ENCODE data around the gene CCL8.

The CCL8 gene

GRCh38 chr17:34299027-34299426 lies 20.2 kb upstream of the CCL8 start:
- no peaks in the 10 kb centered on the region for H3K36me3 ChIP-seq (ENCODE audit: control insufficient read depth, low read length)
- H3K9me3 ChIP-seq (ENCODE audit: control insufficient read depth, insufficient read depth, low read length), result no peaks in the 10 kb centered on the region
- H4K20me1 ChIP-seq (ENCODE audit: control insufficient read depth, insufficient read depth, low read depth, low read length), result no peaks in the 10 kb centered on the region
- H3K4me2 ChIP-seq (ENCODE audit: low read length), result no peak overlapping the region
- H3F3A ChIP-seq (ENCODE audit: control insufficient read depth, insufficient read depth), result no peaks in the 10 kb centered on the region
- H3K79me2 ChIP-seq (ENCODE audit: control insufficient read depth, low read length), result no peaks in the 10 kb centered on the region
- TF ChIP-seq EZH2phosphoT487 (IDR thresholded peaks at IDR 0.05; ENCODE audit: borderline replicate concordance, low read length) (no peak), CTCF (IDR thresholded peaks at IDR 0.05; ENCODE audit: low read depth, low read length, poor library complexity, severe bottlenecking) (no peak)
- H3K4me3 ChIP-seq (ENCODE audit: low read length), result no peak overlapping the region
- H3K4me1 ChIP-seq (ENCODE audit: control insufficient read depth, low read length), result no peaks in the 10 kb centered on the region
- H3K27ac ChIP-seq (ENCODE audit: low read depth, low read length), result no peak overlapping the region
- no peaks in the 10 kb centered on the region for H3K27me3 ChIP-seq (ENCODE audit: control insufficient read depth, low read length)
- H3K9me2 ChIP-seq (replicated peaks; ENCODE audit: control insufficient read depth, low read length), result no peaks in the 10 kb centered on the region

- Histone ChIP-seq H3K36me3 (ENCODE audit: control insufficient read depth, low read length) (no peaks in the 10 kb centered on the region), H3K27me3 (ENCODE audit: control insufficient read depth, low read length) (no peaks in the 10 kb centered on the region), H3K27ac (ENCODE audit: low read depth, low read length) (no peak overlapping the region), H3K4me1 (ENCODE audit: control insufficient read depth, low read length) (no peaks in the 10 kb centered on the region), H3K4me3 (ENCODE audit: low read length) (no peak overlapping the region), H3K4me2 (ENCODE audit: low read length) (no peak overlapping the region), H3K9me3 (ENCODE audit: control insufficient read depth, insufficient read depth, low read length) (no peaks in the 10 kb centered on the region), H3F3A (ENCODE audit: control insufficient read depth, insufficient read depth) (no peaks in the 10 kb centered on the region), H4K20me1 (ENCODE audit: control insufficient read depth, insufficient read depth, low read depth, low read length) (no peaks in the 10 kb centered on the region), H3K9me2 (replicated peaks; ENCODE audit: control insufficient read depth, low read length) (no peaks in the 10 kb centered on the region), H3K79me2 (ENCODE audit: control insufficient read depth, low read length) (no peaks in the 10 kb centered on the region)
- TF ChIP-seq CTCF (IDR thresholded peaks at IDR 0.05; ENCODE audit: low read depth, low read length, poor library complexity, severe bottlenecking), result no peak
- TF ChIP-seq EZH2phosphoT487 (IDR thresholded peaks at IDR 0.05; ENCODE audit: borderline replicate concordance, low read length), result no peak
Measured at GRCh38 chr17:34299956-34300577, 19.2 kb upstream of the CCL8 start.

- H3K9me3 ChIP-seq (ENCODE audit: control insufficient read depth, insufficient read depth, low read length), result no peaks in the 10 kb centered on the region
- no peaks in the 10 kb centered on the region for H3F3A ChIP-seq (ENCODE audit: control insufficient read depth, insufficient read depth)
- TF ChIP-seq CTCF (IDR thresholded peaks at IDR 0.05; ENCODE audit: low read depth, low read length, poor library complexity, severe bottlenecking) (no peak), EZH2phosphoT487 (IDR thresholded peaks at IDR 0.05; ENCODE audit: borderline replicate concordance, low read length) (no peak)
- no peaks in the 10 kb centered on the region for H4K20me1 ChIP-seq (ENCODE audit: control insufficient read depth, insufficient read depth, low read depth, low read length)
- H3K9me2 ChIP-seq (replicated peaks; ENCODE audit: control insufficient read depth, low read length), result no peaks in the 10 kb centered on the region
- H3K27me3 ChIP-seq (ENCODE audit: control insufficient read depth, low read length), result no peaks in the 10 kb centered on the region
- H3K4me3 ChIP-seq (ENCODE audit: low read length), result no peak overlapping the region
- no peak overlapping the region for H3K27ac ChIP-seq (ENCODE audit: low read depth, low read length)
- no peak overlapping the region for H3K4me2 ChIP-seq (ENCODE audit: low read length)
- H3K79me2 ChIP-seq (ENCODE audit: control insufficient read depth, low read length), result no peaks in the 10 kb centered on the region
- no peaks in the 10 kb centered on the region for H3K4me1 ChIP-seq (ENCODE audit: control insufficient read depth, low read length)
- H3K36me3 ChIP-seq (ENCODE audit: control insufficient read depth, low read length), result no peaks in the 10 kb centered on the region
Measured at GRCh38 chr17:34300652-34301370, 18.4 kb upstream of the CCL8 start.
